GM21825 (cell line): Measurements from ENCODE around the gene TBL3.
"Not testable (repeated sequence)": the region's sequence is repeated elsewhere in the genome, so short reads cannot be mapped to it uniquely, and the experiment has no call there.

Source experiments
- ATAC-seq: cut with Tn5 transposase; IDR thresholded peaks from one replicate; pipeline ENCODE4 v1.9.1; 2021; ENCODE audit warnings: mild to moderate bottlenecking, moderate library complexity; ENCODE audit not compliant: unreplicated experiment

TBL3 gene

GRCh38 chr16:1971796-1972489 is at the start of gene TBL3:
TSS of gene TBL3 (plus strand) at chr16:1972053. CDS start at chr16:1972165, 112 bp downstream.
- peak; percentile 71 for ATAC-seq

DNA sequence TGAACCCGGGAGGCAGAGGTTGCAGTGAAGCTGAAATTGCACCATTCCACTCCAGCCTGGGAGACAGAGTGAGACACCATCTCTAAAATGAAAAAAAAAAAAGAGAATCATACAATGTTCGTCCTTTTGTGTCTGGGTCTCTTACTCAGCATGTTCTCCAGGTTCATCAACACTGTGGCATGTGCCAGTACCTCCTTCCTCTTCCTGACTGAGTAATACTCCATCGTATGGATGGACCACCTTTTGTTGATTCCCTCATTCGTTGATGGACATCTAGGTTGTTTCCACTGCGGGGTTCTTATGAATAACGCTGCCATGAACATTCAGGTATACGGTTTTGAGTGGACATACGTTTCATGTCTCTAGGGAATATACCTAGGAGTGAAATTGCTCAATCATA is 49.5 kb upstream of the TBL3 start:
- ATAC-seq, result no peak

- ATAC-seq, result no peak
Measured at GRCh38 chr16:1923299-1924034, 48.4 kb upstream of the TBL3 start.

DNA sequence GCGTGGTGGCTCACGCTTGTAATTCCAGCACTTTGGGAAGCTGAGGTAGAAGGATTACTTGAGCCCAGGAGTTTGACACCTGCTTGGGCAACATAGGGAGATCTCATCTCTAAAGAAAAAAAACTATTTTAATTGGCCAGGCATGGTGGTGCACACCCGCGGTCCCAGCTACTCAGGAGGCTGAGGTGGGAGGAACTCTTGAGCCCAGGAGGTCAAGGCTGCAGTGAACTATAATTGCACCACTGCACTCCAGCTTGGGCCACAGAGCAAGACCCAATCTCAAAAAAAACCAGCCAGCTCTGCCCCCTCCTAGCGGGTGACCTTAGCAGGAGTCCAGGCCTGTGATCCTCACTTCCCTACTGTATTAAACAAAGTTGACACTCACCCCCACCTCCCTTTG is 47.8 kb upstream of the TBL3 start:
- no peak for ATAC-seq

DNA sequence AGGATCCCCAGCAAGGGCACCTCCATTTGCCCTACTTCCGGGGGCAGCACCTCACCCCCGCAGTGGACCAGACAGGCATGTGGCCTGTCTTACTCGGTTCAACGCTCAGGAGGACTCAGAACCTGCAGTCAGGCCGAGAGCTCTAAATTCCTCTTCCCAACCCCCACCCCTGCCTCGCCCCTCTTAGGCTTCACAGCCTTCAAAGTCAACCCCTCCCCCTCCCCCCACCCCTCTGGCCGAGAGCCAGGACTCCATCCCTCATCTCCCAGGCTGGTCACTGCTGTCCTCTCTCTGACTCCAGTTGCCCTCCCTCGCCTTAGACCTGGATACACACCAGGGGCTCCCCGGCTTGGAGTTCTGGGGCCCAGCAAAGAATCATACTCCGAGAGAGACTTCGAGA is 45.6 kb upstream of the TBL3 start:
- ATAC-seq, result no peak

DNA sequence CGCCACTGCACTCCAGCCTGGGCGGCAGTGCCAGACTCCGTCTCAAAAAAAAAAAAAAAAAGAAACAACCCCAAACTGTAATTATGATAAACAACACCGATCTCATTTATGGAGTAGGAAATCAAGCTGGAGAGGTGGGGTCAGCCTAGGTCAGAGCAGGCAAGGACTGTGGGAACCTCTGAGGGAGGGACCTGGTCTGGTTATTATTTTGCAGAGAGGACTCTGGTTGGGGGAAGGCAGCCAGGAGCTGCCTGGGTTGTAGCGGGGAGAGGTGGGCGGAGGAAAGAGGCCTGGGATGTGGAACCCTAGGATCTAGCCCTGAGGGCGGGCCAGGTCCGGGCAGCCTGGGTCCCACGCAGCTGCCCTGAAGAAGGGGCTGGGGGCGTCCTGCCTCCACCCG is 42.7 kb upstream of the TBL3 start:
- ATAC-seq, result no peak

DNA sequence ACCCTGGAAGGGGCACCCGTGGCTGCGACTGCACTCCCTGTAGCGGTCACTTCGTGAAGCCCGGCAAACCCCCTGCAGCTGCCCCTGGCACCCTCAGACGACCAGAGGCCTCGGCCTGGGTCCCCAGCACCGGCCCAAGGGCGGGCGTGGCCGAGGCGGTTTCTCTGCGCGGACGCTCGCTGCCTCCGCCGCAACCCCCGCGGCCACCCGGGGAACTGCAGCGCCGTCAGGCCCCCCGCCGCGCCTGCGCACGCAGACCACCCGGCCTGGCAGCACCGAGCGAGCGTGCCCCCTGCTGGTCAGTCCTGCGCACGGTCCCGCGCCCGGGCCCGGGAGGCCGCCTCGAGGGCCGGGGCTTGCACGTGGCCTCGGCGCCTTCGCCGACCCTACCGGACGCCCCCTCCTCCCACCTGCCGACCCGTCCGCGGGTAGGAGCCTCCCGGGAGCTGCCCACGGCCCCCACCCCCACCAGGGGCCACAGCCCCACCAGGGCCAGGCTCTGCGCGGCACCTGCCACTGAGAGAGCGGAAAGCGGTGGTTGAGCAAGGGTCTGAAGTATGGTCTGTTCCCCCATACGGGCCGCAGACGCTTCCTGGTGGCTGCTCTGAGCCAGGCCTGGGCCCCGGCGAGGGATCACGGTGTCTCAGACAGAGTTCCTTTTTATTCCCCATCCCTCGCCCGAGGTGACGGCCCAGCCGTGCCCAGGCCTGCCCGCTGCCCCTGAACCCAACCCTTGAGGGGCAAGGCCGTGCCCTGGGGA is 42.1 kb upstream of the TBL3 start:
- peak; percentile 90 for ATAC-seq

GRCh38 chr16:1930338-1930720 is 41.5 kb upstream of the TBL3 start:
- ATAC-seq, result no peak

- no peak for ATAC-seq
Measured at GRCh38 chr16:1932050-1933028, 39.5 kb upstream of the TBL3 start.

DNA sequence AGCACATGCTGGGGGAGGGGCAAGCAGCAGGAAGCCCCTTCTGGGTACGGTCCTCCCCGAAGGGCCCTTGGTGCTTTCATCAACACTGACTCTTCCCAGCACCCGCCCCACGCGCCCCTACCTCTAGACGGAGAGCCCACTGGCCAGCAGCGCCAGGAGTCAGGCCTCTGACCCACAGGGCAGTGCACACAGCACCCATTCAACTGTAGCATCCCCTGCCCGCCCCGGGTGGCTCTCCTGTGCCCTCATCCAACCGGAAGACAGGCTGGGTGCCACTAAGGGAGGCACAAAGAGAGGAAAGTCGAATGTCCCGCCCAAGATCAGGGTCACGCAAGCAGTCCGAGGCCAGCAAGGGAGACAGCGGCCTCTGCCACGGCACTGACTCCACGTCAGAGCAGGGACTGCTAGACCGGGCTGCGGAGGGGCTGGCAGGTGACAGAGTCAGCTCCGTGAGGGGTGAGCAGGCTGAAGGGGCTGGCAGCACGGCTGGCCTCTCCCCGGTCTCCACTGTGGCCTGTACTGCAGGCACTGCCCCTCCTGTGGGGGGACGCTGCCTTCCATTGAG is 38.7 kb upstream of the TBL3 start:
- ATAC-seq, result no peak

GRCh38 chr16:1936945-1937479 is 34.8 kb upstream of the TBL3 start:
- no peak for ATAC-seq

- no peak for ATAC-seq
Measured at GRCh38 chr16:1938316-1938715, 33.5 kb upstream of the TBL3 start.

DNA sequence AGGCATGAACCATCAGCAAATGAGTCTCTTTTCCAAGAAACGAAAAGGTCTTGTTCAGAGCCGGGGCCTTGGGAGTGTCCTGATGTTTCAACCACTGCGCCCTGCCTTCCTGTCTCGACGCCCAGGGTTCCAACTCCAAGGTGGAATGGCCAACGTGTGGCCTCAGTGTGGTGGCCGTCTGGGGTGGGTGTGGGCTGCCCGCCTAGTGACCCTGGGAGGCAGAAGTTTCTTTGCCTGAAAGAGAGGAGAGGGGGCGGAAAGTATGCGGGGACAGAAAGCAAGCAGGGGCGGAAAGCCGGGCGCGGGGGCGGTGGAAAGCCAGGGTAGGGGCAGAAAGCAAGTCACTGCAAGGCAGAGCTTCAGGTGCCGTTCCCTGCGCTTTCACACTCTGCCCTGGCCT is 32.9 kb upstream of the TBL3 start:
- ATAC-seq, result no peak

GRCh38 chr16:1939833-1940232 is 32.0 kb upstream of the TBL3 start:
- not testable (repeated sequence) for ATAC-seq

GRCh38 chr16:1940273-1941161 is 31.3 kb upstream of the TBL3 start:
- no peak for ATAC-seq

DNA sequence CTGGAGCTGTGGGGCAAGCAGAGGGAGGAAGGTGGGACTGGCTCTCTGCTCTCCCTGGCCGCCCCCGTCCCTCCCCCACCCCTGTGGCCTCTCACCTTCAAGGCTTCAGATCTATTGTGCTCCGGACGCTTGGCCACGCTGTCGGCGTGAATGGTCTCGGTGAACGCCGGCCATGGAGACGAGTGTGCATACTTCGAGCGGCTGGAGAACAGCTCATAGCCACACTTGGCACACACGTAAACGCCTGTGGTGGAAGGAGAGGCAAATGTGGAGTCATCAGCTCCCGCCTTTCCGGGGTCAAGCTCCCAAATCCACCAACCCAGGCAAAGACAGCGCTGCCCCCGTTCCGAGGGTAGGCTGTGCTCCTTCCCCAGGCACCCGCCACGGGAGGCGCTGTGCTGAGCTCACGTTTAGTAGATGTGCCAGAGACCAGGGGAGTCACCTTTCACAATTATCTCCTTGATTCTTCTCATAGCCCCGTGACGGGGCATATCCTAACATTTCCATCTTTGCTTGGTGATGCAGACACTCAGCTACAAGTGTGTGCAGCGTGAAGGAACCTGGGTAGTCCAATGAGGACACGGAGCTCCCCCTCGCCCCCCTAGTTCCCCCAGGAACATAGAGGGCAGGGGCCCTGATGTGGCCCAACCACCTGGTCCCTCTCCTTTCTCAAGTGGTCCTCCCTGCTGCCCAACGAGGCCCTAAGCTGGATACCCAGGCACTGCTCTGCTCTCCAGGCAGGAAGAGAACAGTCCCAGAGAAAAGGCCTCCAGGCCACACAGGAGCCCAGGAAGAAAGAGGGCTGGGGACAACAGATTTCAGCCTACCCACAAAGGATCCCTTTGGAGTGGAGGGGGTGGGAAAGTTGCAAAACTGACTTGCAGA is 30.4 kb upstream of the TBL3 start:
- ATAC-seq, result no peak

GRCh38 chr16:1942047-1942809 is 29.6 kb upstream of the TBL3 start:
- no peak for ATAC-seq
